PC-9 (cell line): ENCODE results near the gene TRIO.

ENCODE experiments used
- EZH2 ChIP-seq: fragments of 200-600 bp; sonication (generic); IDR thresholded peaks from 2 replicates; pipeline ENCODE4 v1.8.0; 2017; ENCODE audit warnings: antibody characterized with exemption, low read depth
- TF ChIP-seq, protein P1 (sequence below): fragments of 200-600 bp; sonication (generic); conservative IDR thresholded peaks from 2 replicates; pipeline ENCODE4 v1.6.1; 2017; ENCODE audit warnings: mixed run types, antibody characterized with exemption, mild to moderate bottlenecking, moderate library complexity

DNA sequence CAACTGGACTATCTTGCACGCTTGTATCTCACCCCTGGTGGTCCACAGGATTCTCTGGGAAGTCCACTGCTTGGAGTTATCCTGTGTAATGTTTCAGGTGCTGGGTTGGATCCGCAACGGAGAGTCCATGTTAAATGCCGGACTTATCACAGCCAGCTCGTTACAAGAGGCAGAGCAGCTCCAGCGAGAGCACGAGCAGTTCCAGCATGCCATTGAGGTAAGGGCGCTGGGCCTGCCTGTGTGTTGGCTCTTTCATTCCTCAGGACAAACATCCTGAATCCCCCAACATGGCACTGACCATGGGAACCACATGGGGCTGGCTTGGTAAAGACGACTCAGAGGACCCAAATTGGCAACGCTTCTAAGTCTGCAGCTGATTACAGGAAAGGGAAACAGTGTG, 223.6 kb downstream of the TRIO start:
- TF ChIP-seq, protein P1, sequence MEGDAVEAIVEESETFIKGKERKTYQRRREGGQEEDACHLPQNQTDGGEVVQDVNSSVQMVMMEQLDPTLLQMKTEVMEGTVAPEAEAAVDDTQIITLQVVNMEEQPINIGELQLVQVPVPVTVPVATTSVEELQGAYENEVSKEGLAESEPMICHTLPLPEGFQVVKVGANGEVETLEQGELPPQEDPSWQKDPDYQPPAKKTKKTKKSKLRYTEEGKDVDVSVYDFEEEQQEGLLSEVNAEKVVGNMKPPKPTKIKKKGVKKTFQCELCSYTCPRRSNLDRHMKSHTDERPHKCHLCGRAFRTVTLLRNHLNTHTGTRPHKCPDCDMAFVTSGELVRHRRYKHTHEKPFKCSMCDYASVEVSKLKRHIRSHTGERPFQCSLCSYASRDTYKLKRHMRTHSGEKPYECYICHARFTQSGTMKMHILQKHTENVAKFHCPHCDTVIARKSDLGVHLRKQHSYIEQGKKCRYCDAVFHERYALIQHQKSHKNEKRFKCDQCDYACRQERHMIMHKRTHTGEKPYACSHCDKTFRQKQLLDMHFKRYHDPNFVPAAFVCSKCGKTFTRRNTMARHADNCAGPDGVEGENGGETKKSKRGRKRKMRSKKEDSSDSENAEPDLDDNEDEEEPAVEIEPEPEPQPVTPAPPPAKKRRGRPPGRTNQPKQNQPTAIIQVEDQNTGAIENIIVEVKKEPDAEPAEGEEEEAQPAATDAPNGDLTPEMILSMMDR: no peak
- TF ChIP-seq EZH2: no peak
